Neural cell (in vitro differentiated cells): Measurements from ENCODE around the gene INF2.

Experiments used
- CTCF ChIP-seq: fragments of 450-650 bp; IDR thresholded peaks from 2 replicates; pipeline ENCODE4 v1.5.1; 2014; ENCODE audit warnings: antibody characterized with exemption, mild to moderate bottlenecking, moderate library complexity; ENCODE audit not compliant: poor library complexity, severe bottlenecking
- EZH2 ChIP-seq: fragments of 200-600, 300-800 bp; shearing (Covaris generic), sonication (generic); IDR thresholded peaks from 2 replicates; pipeline ENCODE4 v1.6.1; 2014; ENCODE audit warnings: antibody characterized with exemption, low read length, borderline replicate concordance, mild to moderate bottlenecking; ENCODE audit not compliant: insufficient read depth, poor library complexity, severe bottlenecking
- RAD21 ChIP-seq: fragments of 450-650 bp; conservative IDR thresholded peaks from 2 replicates; pipeline ENCODE4 v1.6.1; 2014; ENCODE audit warnings: antibody characterized with exemption, mild to moderate bottlenecking, moderate library complexity
- REST ChIP-seq: IDR thresholded peaks from 2 replicates; pipeline ENCODE4 v1.6.1; 2012; ENCODE audit warnings: borderline replicate concordance
- SMC3 ChIP-seq: fragments of 450-650 bp; conservative IDR thresholded peaks from 2 replicates; pipeline ENCODE4 v1.6.1; 2014; ENCODE audit warnings: antibody characterized with exemption, mild to moderate bottlenecking, moderate library complexity; ENCODE audit not compliant: poor library complexity
- TAF1 ChIP-seq: IDR thresholded peaks from 2 replicates; pipeline ENCODE4 v1.6.1; 2012; ENCODE audit warnings: low read depth

- no peak for TF ChIP-seq EZH2
- TF ChIP-seq CTCF: no peak
- no peak for TF ChIP-seq SMC3
- TF ChIP-seq RAD21: no peak
- TF ChIP-seq REST: no peak
- no peak for TF ChIP-seq TAF1
Observed at GRCh38 chr14:104746934-104747481, 57.6 kb downstream of the INF2 start.
